LNCAP (cell line): ENCODE measurements around the gene NDC80.

Experiments used
- TF ChIP-seq, protein P1 (sequence below): fragments of 450-650 bp; IDR thresholded peaks from 2 replicates; pipeline ENCODE4 v1.5.1; 2017; ENCODE audit warnings: mild to moderate bottlenecking

NDC80 gene

GRCh38 chr18:2654169-2654927 lies 83.0 kb downstream of the NDC80 start:
- TF ChIP-seq, protein P1, sequence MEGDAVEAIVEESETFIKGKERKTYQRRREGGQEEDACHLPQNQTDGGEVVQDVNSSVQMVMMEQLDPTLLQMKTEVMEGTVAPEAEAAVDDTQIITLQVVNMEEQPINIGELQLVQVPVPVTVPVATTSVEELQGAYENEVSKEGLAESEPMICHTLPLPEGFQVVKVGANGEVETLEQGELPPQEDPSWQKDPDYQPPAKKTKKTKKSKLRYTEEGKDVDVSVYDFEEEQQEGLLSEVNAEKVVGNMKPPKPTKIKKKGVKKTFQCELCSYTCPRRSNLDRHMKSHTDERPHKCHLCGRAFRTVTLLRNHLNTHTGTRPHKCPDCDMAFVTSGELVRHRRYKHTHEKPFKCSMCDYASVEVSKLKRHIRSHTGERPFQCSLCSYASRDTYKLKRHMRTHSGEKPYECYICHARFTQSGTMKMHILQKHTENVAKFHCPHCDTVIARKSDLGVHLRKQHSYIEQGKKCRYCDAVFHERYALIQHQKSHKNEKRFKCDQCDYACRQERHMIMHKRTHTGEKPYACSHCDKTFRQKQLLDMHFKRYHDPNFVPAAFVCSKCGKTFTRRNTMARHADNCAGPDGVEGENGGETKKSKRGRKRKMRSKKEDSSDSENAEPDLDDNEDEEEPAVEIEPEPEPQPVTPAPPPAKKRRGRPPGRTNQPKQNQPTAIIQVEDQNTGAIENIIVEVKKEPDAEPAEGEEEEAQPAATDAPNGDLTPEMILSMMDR = no peak

GRCh38 chr18:2654928-2655177 lies 83.5 kb downstream of the NDC80 start:
- TF ChIP-seq, protein P1 = no peak

- TF ChIP-seq, protein P1 = no peak
Measured at GRCh38 chr18:2655178-2655953, 84.0 kb downstream of the NDC80 start, which contains the start of gene SMCHD1. Gene SMCHD1, plus strand, starts transcription at chr18:2655726. Its CDS starts 350 bp downstream, at chr18:2656076.

DNA sequence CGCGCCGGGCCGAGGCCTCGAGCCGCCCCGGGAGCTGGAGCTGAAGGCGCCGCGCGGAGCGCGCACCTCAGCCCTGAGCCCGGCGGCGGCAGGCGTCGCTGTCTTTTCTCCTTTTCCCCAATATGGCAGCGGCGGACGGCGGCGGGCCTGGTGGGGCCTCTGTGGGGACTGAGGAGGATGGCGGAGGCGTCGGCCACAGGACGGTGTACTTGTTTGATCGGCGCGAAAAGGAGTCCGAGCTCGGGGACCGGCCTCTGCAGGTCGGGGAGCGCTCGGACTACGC lies 84.5 kb downstream of the NDC80 start:
- TF ChIP-seq, protein P1 = no peak

DNA sequence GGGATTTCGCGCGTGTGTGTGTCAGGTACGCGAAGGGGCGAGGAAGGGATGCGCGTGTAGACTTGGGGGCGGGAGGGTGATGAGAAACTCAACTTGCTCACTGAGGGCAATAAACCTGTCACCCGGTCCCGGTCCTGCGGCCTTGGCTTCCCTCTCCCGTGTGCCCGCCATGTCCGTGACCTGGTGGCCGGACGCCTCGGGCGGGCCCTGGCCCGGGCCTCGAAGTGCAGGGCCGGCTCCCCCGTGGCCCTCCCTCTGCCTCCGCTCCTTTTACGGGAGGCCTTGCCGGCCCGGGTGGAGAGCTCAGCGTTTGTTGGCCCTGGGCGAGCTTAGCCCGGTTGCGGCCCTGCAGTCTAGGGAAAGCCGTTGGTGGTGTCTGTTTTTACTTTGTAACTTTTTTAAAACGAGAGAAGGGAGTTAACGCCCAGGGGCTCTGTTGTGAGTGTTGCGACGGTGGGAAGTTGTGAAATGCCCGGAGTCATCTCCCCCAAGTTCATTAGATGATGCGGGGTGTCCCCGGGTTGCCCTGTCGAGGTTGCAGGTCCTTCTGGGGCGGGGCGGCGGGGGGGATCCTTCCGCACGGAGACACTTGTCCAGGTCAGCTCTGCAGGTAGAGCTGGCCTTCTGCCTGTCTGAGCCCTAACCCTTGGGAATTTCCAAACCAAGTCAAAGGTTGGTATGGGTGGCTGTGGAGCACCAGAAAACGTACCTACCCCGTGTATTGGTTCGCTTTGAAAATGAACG lies 85.1 kb downstream of the NDC80 start:
- TF ChIP-seq, protein P1 = no peak

GRCh38 chr18:2656981-2657512 lies 85.7 kb downstream of the NDC80 start:
- TF ChIP-seq, protein P1 = no peak

- TF ChIP-seq, protein P1 = no peak
Measured at GRCh38 chr18:2657788-2658458, 86.6 kb downstream of the NDC80 start.
